Activated CD4-positive, alpha-beta memory T cell treated with anti-CD3 and anti-CD28 coated beads, Interleukin-2, amount 10 ng/mL, durations not matched to agents 7 days and 5 days (primary cell): Measurements from ENCODE around the gene SEPHS2. TPM values are rescaled to one million over a fixed set of nuclear protein-coding genes. Genes with fewer than 3 reads are reported as not detected.

Experiments used
- CTCF ChIA-PET: fragments of 350-600 bp; sonication (Branson Sonifier 250); formaldehyde crosslinking; loops from one replicate; lab custom pipeline; 2021; ENCODE audit warnings: antibody characterized with exemption, inconsistent platforms; lab: Charles Lee
- POLR2A ChIA-PET: fragments of 350-600 bp; sonication (Branson Sonifier 250); formaldehyde crosslinking; loops from one replicate; lab custom pipeline; 2021; ENCODE audit warnings: antibody characterized with exemption; lab: Charles Lee
- DNase-seq: peaks from one replicate; pipeline ENCODE4 v3.0.0-alpha.2; 2020
- H3K27ac Mint-ChIP-seq: one replicate; pipeline ENCODE4 v1.8.0; 2021; ENCODE audit warnings: mild to moderate bottlenecking, mixed read lengths
- H3K27me3 Mint-ChIP-seq: one replicate; pipeline ENCODE4 v1.8.0; 2021; ENCODE audit warnings: mixed read lengths
- H3K36me3 Mint-ChIP-seq: one replicate; pipeline ENCODE4 v1.8.0; 2021; ENCODE audit warnings: low read depth, mixed read lengths
- H3K4me1 Mint-ChIP-seq: one replicate; pipeline ENCODE4 v1.8.0; 2021; ENCODE audit warnings: mixed read lengths
- H3K4me3 Mint-ChIP-seq: one replicate; pipeline ENCODE4 v1.8.0; 2021; ENCODE audit warnings: mild to moderate bottlenecking, mixed read lengths
- H3K9me3 Mint-ChIP-seq: one replicate; pipeline ENCODE4 v1.8.0; 2021; ENCODE audit warnings: mixed read lengths
- total RNA-seq, 2 experiments: library from RNA; stranded (reverse); gene quantifications; one replicate each; pipeline ENCODE4 v1.2.3, GENCODE V29; 2021

SEPHS2 gene, protein sequence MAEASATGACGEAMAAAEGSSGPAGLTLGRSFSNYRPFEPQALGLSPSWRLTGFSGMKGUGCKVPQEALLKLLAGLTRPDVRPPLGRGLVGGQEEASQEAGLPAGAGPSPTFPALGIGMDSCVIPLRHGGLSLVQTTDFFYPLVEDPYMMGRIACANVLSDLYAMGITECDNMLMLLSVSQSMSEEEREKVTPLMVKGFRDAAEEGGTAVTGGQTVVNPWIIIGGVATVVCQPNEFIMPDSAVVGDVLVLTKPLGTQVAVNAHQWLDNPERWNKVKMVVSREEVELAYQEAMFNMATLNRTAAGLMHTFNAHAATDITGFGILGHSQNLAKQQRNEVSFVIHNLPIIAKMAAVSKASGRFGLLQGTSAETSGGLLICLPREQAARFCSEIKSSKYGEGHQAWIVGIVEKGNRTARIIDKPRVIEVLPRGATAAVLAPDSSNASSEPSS
- total RNA-seq = 10 to 100 TPM; 56.3 to 57.8 TPM

GRCh38 chr16:30445408-30446202 lies at the start of gene SEPHS2:
TSS of gene SEPHS2 (minus strand) at chr16:30445874. CDS start at chr16:30445727, 147 bp downstream.
- Mint-ChIP-seq H3K4me1 (peaks cover 56% of the 10 kb centered on the region), H3K4me3 (peak within 1 kb of the TSS; percentile 89), H3K36me3 (peaks cover 29% of the 10 kb centered on the region), H3K27ac (peak within 1 kb of the TSS; percentile 89), H3K27me3 (no peaks in the 10 kb centered on the region), H3K9me3 (no peaks in the 10 kb centered on the region)
- CTCF ChIA-PET = interaction anchor here (0.6 to 4.2 kb wide), 5 partner anchors 11 to 36 kb away, joined by 3 to 27 read pairs (median 4); partner anchors contain the start of genes DCTPP1 and ITGAL
- DNase-seq = peak; percentile 97
- POLR2A ChIA-PET = interaction anchor here (0.7 to 12.7 kb wide), 13 partner anchors 9 to 260 kb away, joined by 3 to 163 read pairs (median 3); partner anchors contain the start of genes DCTPP1 and ITGAL

GRCh38 chr16:30494709-30495108 lies 49.0 kb upstream of the SEPHS2 start:
- Mint-ChIP-seq H3K27ac (peak overlapping the region; percentile 62), H3K36me3 (peaks cover 63% of the 10 kb centered on the region), H3K4me3 (no peak overlapping the region), H3K9me3 (no peaks in the 10 kb centered on the region), H3K4me1 (peaks cover 36% of the 10 kb centered on the region), H3K27me3 (no peaks in the 10 kb centered on the region)
- POLR2A ChIA-PET = interaction anchor here (0.8 to 19.7 kb wide), 8 partner anchors 15 to 114 kb away, joined by 3 to 185 read pairs (median 4); partner anchors contain the start of genes ITGAL and SEPHS2
- no peak for DNase-seq
- CTCF ChIA-PET = interaction anchor here (1.0 to 2.1 kb wide), 2 partner anchors 65 to 121 kb away, joined by 4 to 5 read pairs; partner anchors contain the start of gene DCTPP1

DNA sequence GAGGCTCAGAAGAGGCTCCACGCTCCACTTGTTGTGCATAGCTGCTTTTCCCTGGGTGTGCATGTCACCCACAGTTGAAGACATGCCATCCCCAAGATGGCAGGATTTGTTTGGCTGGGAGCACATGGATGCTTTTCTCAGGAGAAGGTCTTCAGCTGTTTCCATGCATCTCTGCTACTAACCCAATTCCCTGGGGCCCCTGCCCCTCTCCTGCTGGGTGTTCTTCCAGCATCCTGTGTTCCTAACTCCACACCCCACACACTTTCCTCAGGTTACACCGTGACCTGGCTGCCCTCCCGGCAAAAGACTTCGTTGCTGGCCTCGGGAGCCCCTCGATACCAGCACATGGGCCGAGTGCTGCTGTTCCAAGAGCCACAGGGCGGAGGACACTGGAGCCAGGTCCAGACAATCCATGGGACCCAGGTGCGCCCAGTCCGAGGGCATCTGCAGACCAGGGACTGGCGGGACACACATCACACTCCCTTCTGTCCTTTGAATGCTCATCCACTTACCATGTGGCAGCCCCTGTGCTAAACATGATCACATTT lies 48.3 kb upstream of the SEPHS2 start:
- Mint-ChIP-seq H3K27me3 (no peaks in the 10 kb centered on the region), H3K4me3 (no peak overlapping the region), H3K9me3 (no peaks in the 10 kb centered on the region), H3K36me3 (peaks cover 64% of the 10 kb centered on the region), H3K27ac (peak overlapping the region; percentile 62), H3K4me1 (peaks cover 39% of the 10 kb centered on the region)
- POLR2A ChIA-PET = interaction anchor here (1.1 to 19.7 kb wide), 5 partner anchors 14 to 31 kb away, joined by 3 to 185 read pairs (median 4); partner anchors contain the start of gene ITGAL
- CTCF ChIA-PET = interaction anchor here (0.7 to 2.1 kb wide), 4 partner anchors 44 to 122 kb away, joined by 3 to 5 read pairs (median 4); partner anchors contain the start of gene DCTPP1
- DNase-seq = no peak

- Mint-ChIP-seq H3K27me3 (no peaks in the 10 kb centered on the region), H3K4me1 (peaks cover 47% of the 10 kb centered on the region), H3K27ac (peak overlapping the region; percentile 66), H3K36me3 (peaks cover 71% of the 10 kb centered on the region), H3K4me3 (no peak overlapping the region), H3K9me3 (no peaks in the 10 kb centered on the region)
- peak; percentile 44 for DNase-seq
- ChIA-PET POLR2A (interaction anchor here (0.7 to 19.7 kb wide), 9 partner anchors 9 to 44 kb away, joined by 3 to 185 read pairs (median 4); partner anchors contain the start of genes ITGAL and ZNF747), CTCF (interaction anchor here (0.6 to 2.0 kb wide), 6 partner anchors 12 to 106 kb away, joined by 3 to 10 read pairs (median 4); no protein-coding TSS in a partner anchor)
These were observed 46.2 kb upstream of the SEPHS2 start for GRCh38 chr16:30491744-30492308.

DNA sequence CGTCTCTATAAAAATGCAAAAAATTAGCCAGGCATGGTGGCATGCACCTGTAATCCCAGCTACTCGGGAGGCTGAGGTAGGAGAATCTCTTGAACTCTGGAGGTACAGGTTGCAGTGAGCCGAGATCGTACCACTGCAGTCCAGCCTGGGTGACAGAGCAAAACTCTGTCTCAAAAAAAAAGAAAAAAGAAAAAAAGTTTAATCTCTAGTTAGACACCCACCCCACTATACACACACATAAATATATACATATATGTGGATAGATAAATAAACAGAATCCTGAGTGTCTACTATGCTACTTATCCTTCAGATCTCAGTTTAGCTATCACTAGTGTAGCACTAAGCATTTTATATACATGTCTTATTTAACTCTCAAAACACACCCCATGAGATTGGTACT lies 45.6 kb upstream of the SEPHS2 start:
- Mint-ChIP-seq H3K27me3 (no peaks in the 10 kb centered on the region), H3K36me3 (peaks cover 74% of the 10 kb centered on the region), H3K9me3 (no peaks in the 10 kb centered on the region), H3K4me1 (peaks cover 49% of the 10 kb centered on the region), H3K4me3 (no peak overlapping the region), H3K27ac (peak overlapping the region; percentile 66)
- ChIA-PET CTCF (interaction anchor here (1.0 to 2.0 kb wide), 4 partner anchors 12 to 107 kb away, joined by 3 to 10 read pairs (median 6); no protein-coding TSS in a partner anchor), POLR2A (interaction anchor here (0.7 to 19.7 kb wide), 13 partner anchors 8 to 66 kb away, joined by 3 to 185 read pairs (median 4); partner anchors contain the start of genes DCTPP1, ITGAL and ZNF747)
- no peak for DNase-seq

GRCh38 chr16:30490210-30490609 lies 44.5 kb upstream of the SEPHS2 start:
- no peaks in the 10 kb centered on the region for H3K9me3 Mint-ChIP-seq
- H3K27ac Mint-ChIP-seq = peak overlapping the region; percentile 28
- H3K27me3 Mint-ChIP-seq = no peaks in the 10 kb centered on the region
- ChIA-PET CTCF (interaction anchor here (1.7 kb wide), 2 partner anchors 45 to 108 kb away, joined by 5 to 7 read pairs; no protein-coding TSS in a partner anchor), POLR2A (interaction anchor here (0.7 to 19.7 kb wide), 11 partner anchors 9 to 96 kb away, joined by 3 to 185 read pairs (median 4); partner anchors contain the start of genes DCTPP1, ITGAL and ZNF747)
- H3K36me3 Mint-ChIP-seq = peaks cover 74% of the 10 kb centered on the region
- H3K4me1 Mint-ChIP-seq = peaks cover 54% of the 10 kb centered on the region
- no peak for DNase-seq
- no peak overlapping the region for H3K4me3 Mint-ChIP-seq

DNA sequence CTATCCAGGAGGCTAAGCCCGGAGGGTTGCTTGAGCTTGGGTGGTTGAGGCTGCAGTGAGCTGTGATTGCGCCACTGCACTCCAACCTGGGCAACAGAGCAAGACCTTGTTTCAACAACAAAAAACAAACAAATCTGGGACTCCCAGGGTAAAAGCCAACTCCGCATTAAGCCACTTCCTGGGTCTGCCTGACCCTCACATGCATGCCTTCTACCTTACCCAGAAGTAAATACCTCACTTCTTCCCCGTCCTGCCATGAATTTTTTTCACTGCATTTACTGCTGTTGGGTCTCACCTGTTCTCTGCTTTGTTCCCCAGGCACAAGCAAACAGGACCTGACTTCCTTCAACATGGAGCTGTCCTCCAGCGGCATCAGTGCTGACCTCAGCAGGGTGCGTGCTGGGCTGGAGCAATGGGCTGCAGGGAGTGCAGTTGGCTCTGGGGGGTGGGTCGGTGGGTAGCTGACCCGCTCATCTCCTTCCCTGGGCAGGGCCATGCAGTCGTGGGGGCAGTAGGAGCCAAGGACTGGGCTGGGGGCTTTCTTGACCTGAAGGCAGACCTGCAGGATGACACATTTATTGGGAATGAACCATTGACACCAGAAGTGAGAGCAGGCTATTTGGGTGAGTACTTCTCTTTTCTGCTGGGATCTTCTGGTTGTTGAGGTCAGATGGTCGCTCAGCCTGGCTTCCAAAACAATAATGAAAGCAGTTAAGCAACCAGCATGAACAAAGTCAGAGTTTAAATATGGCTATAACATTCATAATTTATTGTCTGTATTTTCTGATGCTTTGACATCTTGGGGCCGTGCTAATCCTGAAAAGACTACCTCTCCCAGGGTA lies 43.3 kb upstream of the SEPHS2 start:
- peak overlapping the region; percentile 54 for H3K27ac Mint-ChIP-seq
- ChIA-PET POLR2A (interaction anchor here (0.9 to 19.7 kb wide), 9 partner anchors 9 to 97 kb away, joined by 3 to 185 read pairs (median 4); partner anchors contain the start of gene ITGAL), CTCF (interaction anchor here (0.6 to 2.2 kb wide), 3 partner anchors 40 to 145 kb away, joined by 3 to 8 read pairs (median 4); partner anchors contain the start of gene DCTPP1)
- H3K9me3 Mint-ChIP-seq = no peaks in the 10 kb centered on the region
- no peak overlapping the region for H3K4me3 Mint-ChIP-seq
- H3K4me1 Mint-ChIP-seq = peaks cover 52% of the 10 kb centered on the region
- no peaks in the 10 kb centered on the region for H3K27me3 Mint-ChIP-seq
- no peak for DNase-seq
- H3K36me3 Mint-ChIP-seq = peaks cover 74% of the 10 kb centered on the region

GRCh38 chr16:30485818-30486436 lies 40.3 kb upstream of the SEPHS2 start:
- CTCF ChIA-PET = interaction anchor here (1.3 to 2.4 kb wide), 2 partner anchors 36 to 56 kb away, joined by 3 to 10 read pairs; partner anchors contain the start of gene DCTPP1
- POLR2A ChIA-PET = interaction anchor here (0.6 to 19.7 kb wide), 5 partner anchors 10 to 68 kb away, joined by 3 to 185 read pairs (median 4); partner anchors contain the start of gene ITGAL
- Mint-ChIP-seq H3K4me1 (peaks cover 61% of the 10 kb centered on the region), H3K36me3 (peaks cover 82% of the 10 kb centered on the region), H3K27ac (peak overlapping the region; percentile 33), H3K9me3 (no peaks in the 10 kb centered on the region), H3K4me3 (no peak overlapping the region), H3K27me3 (no peaks in the 10 kb centered on the region)
- no peak for DNase-seq

DNA sequence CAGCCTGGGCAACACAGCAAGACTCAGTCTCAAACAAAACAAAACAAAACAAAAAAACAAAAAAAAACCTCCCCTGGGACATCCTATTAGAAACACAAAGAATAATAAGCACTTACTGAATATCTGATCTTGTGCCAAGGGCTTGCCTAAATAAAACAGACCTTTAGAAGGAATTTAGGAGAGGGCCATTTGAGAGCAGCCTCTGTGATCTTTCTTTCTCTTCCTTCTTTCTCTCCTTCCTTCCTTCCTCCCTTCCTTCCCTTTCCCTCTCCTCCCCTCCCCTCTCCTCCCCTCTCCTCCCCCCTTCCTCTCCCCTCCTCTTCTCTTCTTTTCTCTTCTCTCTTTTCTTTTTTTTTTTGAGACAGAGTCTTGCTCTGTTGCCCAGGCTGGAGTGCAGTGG lies 39.2 kb upstream of the SEPHS2 start:
- Mint-ChIP-seq H3K4me1 (peaks cover 61% of the 10 kb centered on the region), H3K4me3 (no peak overlapping the region), H3K36me3 (peaks cover 81% of the 10 kb centered on the region), H3K27ac (peak overlapping the region; percentile 26), H3K9me3 (no peaks in the 10 kb centered on the region), H3K27me3 (no peaks in the 10 kb centered on the region)
- ChIA-PET POLR2A (interaction anchor here (1.2 to 19.7 kb wide), 4 partner anchors 12 to 55 kb away, joined by 3 to 185 read pairs (median 21); partner anchors contain the start of genes DCTPP1 and ITGAL), CTCF (interaction anchor here (1.3 to 2.4 kb wide), 2 partner anchors 35 to 55 kb away, joined by 3 to 10 read pairs; partner anchors contain the start of gene DCTPP1)
- DNase-seq = no peak

- peak; percentile 23 for DNase-seq
- ChIA-PET CTCF (interaction anchor here (1.2 to 3.4 kb wide), 5 partner anchors 9 to 116 kb away, joined by 3 to 17 read pairs (median 6); partner anchors contain the start of gene DCTPP1), POLR2A (interaction anchor here (0.6 to 19.7 kb wide), 7 partner anchors 8 to 184 kb away, joined by 3 to 185 read pairs (median 5); partner anchors contain the start of gene ITGAL)
- Mint-ChIP-seq H3K4me3 (peak overlapping the region; percentile 4), H3K9me3 (no peaks in the 10 kb centered on the region), H3K36me3 (peaks cover 79% of the 10 kb centered on the region), H3K4me1 (peaks cover 63% of the 10 kb centered on the region), H3K27ac (peak overlapping the region; percentile 78), H3K27me3 (no peaks in the 10 kb centered on the region)
These were observed 36.7 kb upstream of the SEPHS2 start for GRCh38 chr16:30482366-30482765.
